Measurements from ENCODE around the gene SCFD2.
"Not testable (repeated sequence)": the region's sequence is repeated elsewhere in the genome, so short reads cannot be mapped to it uniquely, and the experiment has no call there.

The SCFD2 gene

DNA sequence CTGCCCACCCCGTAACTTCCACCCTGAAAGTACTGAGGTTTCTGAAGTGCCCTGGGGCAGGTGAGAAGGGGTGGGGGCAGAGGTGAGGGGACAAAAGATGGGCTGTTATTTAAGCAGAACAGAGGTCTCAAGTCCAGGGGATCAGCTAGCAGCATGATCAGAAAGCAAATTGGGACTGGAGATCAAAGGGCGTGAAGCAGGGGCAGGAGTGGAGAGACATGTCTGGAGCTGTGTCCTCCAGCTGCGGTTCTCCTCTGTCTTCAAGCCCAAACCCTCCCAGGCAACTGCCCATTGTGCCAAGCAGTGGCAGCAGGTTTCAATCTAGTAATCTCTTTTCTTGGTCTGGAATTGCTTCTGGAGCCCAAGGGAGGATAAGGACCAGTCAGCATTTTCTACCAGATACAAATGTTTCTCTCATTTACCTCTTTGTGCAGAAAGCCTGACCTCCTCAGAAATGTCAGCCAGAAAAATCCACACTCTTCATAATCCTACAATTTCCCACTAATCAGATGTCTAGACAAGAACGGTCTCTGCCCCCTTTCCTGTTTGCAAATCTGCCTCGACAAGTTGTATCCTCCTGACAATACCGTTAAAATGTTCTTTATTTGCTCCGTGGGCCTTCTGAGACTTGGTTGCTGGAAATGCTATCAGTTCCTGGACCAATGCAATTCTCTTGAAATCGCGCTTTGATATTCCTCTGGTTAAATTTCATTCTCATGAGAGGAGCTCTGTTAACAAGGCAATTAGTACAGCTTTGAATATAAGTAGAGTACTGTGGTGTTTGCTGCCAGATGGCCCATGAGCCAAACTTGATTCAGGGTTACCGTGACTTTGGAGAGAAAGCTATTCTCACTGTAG lies 526.9 kb downstream of the SCFD2 start:
- no peak for DNase-seq

DNA sequence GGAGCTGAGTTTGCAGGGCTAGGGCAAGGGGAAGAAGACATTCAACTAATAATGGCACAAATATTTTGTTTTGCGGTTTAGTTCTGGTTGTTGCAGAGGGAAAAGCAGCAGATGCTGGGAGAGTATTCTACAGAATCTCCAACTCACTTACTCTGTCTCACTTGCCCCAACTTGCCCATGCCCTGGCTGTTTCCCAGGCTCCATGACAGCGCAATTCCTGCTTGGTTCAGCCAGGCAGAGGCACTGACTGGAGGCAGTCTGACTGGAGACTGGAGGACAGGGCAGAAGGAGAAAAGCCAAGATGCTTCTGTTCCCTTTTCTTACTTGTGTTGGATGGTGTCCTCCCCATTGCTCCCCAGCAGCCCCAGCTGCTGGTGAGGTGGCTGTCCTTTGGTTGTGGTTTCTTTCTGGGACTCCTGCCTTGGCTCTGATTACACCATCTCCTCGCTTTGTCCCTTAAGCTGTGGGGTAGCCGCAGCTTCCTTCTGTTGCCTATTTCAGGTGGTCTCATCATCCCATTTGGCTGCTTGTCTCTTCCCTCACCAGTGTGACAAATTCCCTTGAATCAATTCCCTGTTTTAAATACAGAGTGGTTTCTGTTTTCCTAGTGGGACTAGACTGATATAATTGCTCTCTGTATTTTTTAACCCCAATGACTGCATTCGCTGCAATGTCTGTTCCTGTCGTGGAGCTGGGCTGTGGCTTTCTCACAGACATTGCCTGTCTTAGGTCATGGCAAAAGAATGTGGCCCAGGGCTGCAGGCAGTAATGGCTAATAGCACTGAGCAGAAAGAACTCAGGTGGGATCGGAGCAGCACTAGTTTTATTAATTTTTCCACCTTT lies 527.9 kb downstream of the SCFD2 start:
- DNase-seq = no peak

DNA sequence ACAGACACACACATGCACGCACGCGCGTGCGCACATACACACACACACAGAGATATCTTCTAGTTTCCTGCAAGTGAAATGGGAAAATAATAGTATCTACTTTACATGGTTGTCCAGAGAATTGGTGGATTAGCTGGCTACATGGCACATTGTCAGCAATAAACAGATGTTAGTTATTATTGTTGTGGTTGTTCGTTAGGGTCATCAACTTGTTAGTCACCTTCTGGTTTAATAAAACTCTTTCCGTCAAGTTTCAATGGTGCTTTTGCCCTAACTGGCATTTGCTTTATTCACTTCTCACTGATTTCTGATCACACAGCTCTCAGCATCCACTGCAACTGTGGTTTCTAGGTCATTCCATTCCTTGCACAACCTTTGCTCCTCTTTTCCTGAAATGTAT lies 529.2 kb downstream of the SCFD2 start:
- no peak for DNase-seq

DNA sequence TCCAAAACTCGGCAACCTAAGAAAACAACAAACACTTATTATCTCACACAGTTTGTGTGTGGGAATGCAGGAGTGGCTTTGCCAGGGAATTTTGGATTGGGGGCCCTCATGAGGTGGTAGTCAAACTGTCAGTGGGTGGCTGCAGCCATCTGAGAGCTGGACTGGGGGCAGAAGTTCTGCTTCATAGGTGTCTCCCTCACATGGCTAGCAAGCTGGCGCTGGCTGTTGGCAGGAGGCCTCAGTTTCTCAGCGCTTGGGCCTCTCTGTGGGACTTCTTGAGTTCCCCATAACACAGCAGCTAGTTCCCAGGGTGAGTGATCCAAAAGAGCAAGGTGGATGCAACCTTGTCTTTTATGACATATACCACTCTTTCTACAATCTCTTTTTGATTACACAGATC lies 529.7 kb downstream of the SCFD2 start:
- no peak for DNase-seq

DNA sequence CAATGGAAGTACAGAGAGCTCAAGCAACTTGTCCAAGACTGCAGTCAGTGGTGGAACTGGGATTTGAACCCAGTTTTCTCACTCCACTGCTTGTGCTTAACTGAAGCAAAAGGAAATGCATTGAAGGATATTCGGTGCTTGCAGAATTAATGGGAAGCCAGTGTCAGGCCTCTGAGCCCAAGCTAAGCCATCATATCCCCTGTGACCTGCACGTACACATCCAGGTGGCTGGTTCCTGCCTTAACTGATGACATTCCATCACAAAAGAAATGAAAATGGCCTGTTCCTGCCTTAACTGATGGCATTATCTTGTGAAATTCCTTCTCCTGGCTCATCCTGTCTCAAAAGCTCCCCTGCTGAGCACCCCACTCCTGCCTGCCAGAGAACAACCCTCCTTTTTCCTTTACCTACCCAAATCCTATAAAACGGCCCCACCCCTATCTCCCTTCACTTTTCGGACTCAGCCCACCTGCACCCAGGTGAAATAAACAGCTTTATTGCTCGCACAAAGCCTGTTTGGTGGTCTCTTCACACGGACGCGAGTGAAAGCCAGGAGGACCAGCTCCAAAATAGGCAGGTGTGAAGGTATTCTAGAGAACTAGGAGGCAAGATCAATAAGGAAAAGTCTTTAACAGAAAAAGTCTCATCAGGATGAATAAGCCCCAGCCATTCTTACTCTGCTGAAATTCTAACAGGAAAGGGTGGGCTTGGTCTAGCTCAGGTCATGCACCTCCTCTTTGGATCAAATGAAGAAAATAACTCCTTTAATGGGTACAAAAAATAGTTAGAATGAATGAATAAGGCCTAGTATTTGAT lies 531.0 kb downstream of the SCFD2 start:
- not testable (repeated sequence) for DNase-seq

DNA sequence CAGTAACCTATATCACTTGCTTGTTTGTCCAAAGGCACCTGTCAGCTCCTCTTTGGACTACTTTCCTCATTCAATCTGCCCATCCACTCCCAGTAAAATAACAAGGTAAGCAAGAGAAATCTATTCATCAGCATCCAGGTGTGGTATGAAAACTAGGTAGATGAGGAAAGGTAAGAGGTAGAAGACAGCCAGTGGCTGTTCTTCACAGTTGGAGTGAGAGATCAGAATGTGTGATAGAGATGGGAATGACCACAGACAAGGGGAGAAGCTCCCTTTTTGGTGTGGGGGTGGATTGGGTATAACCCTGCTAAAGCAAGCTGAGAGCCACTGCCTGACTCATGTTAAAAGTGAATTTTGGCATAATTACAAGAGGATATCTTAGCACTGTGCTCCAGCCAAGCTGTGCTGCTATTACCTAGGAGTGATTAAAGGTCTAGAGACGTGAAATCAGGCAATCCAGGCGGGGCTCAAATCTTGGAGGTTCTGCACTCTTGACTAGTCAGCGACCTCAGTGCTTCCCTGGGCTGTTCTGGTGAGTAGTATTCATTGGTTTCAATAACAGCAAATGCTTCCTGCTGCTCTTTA lies 531.8 kb downstream of the SCFD2 start:
- no peak for DNase-seq

DNA sequence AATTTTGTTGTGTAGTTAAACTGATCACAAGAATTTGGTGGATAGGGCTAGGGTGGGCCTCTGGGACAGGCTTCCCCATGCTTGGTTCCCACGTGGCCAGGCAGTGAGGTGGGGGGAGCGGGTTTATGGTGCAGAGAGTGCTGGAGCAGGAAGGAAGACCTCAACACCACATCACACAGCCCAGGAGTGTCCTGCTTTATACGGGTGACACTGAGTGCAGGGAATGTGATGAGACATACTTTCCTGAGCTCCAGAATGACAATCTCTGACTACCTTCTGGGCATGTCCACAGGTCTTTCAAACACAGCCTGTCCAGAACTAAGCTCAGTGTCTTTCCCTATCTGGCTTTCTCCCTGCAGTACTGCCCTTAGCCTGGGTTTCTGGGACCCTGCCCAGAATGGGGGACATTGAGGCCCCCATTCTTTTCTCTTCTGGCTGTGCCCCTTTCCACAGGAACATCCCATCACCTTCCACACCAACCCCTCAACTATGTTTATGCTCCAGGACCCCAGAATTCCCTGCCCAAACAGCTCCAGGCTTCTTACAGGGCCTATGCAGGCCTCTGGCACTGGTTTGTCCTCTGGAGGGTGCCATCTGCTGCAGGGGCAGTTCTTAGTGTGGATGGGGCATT lies 540.3 kb downstream of the SCFD2 start:
- no peak for DNase-seq

DNA sequence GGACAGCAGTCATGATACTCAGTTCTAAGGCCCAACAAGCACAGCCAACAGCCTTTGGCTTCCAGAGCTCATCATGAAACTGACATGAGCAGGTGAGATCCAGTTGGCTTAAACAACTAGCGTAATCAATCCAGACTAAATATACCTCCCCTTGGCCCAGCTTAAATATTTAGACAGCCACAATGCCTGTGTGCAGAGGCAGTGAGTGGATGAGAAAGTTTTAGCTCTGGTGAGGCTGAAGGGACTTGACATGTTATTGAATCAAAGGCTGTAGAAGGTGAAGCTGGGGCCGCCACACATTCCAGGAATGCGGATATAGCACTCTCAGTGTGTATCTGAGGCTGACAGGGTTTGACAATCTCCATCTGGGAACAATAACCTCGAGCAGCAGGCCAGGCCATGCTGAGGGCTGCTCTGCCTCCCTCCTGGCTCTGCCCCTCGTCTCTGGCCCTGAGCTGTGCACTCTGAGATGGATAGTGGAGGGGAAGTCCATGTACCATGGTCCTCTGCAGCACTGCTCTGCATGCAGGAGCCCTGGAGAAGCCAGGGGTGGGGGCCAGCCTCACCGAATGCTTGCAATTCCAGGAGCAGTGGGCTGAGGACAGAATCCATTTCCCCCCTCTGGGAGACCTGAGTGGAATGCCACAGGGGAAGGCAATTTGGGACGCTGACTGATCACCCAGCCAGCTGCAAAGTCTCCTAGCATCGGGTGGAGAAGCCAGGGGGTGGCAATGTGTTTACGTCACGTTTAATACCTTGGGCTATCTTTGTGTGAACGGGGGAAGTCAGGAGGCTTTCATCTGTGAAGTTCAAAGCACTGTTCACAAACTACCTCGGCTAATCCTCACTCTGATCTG lies 541.0 kb downstream of the SCFD2 start:
- no peak for DNase-seq

DNA sequence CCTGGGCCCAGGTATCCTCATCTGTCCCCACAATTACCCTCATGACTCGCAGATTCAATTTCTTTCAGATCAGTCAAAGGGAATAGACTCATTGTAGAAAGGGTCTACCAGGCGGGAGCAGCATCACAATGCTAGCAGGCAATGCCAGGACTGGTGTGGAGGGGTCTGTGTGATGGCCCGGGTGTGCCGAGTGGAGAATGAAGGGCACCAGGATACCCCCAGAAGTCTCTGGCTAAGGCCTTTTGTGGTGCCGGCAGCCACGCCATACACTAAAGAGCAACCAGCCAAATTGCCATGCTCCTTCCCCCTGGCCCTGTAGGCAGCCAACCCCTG lies 541.6 kb downstream of the SCFD2 start:
- DNase-seq = no peak

DNA sequence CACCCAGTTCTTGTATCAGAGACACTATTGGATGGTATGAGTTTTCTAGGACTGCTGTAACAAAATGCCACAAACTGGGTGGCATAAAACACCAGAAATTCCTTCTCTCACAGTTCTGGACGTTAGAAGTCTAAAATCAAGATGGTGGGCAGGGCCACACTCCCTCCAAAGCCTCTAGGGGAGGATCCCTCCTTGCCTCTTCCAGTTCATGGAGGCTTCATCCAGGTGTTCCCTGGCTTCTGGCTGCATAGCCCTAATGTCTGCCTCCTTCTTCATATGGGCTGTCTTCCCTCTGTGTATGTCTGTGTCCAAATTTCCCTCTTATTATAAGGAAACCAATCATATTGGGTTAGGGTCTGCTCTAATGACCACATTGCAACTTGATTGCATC lies 542.2 kb downstream of the SCFD2 start:
- no peak for DNase-seq

Measured in CD4-positive, alpha-beta T cell treated with Interferon alpha-2 for 1 hour (primary cell).